HG03064 (cell line): Measurements from ENCODE around the gene KIF1B.
A peak's percentile ranks its signal among the peaks of the same experiment; 100 is the strongest.
"Not testable (repeated sequence)": the region's sequence is repeated elsewhere in the genome, so short reads cannot be mapped to it uniquely, and the experiment has no call there.

Experiments
- ATAC-seq: cut with Tn5 transposase; IDR thresholded peaks from one replicate; pipeline ENCODE4 v1.9.1; 2021; ENCODE audit warnings: low read depth; ENCODE audit not compliant: unreplicated experiment

The KIF1B gene

GRCh38 chr1:10419351-10419750, 209.0 kb downstream of the KIF1B start:
- no peak for ATAC-seq

DNA sequence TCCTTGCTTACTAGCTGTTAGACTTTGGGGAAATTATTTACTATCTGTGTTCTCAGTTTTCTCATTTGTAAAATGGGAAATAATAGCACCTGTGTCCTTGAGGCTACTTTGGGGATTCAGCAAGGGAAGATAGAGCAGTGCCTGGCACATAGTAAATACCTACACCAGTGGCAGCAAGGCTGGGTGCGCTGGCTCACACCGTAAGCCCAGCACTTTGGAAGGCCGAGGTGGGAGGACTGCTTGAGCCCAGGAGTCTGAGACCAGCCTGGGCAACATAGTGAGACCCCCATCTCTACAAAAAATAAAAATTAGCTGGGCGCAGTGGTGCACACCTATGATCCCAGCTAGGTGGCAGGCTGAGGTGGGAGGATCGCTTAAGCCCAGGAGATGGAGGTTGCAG, 211.3 kb downstream of the KIF1B start:
- ATAC-seq: no peak

DNA sequence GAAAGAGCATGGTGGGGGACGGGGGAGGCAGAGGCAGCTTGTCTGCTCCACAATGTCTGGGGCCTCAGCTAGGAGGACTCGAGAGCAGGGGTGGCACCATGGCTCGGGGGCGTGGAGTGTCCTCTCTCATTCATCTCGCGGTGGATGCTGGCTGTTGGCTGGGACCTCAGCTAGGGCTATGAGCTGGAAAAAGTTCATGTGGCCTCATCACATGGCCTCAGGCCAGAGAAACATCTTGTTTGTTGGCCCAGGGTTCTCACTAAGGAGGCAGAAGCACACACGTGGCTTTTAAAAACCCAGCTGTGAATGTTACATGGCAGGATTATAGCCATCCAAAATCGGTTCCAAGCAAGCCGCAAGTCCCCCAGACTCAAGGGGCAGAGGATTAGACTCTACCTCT, 213.7 kb downstream of the KIF1B start:
- ATAC-seq: no peak

DNA sequence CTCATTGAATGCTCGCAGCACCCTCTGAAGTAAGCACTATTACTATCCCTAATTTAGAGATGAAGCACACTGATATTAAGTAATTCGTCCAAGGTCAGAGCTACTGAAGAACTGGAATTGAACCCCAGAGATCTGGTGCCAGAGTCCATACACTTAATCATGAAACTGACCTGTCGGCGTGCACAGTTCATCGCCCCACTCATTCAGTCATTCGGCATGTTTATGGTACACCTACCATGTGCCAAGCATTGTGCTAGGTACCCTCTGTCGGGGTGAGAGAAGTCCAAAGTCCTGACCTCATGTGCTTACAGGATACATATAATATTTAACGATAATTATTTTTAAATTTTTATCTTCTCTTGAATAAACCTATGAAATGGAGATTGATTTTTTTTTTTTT, 214.3 kb downstream of the KIF1B start:
- ATAC-seq: no peak

DNA sequence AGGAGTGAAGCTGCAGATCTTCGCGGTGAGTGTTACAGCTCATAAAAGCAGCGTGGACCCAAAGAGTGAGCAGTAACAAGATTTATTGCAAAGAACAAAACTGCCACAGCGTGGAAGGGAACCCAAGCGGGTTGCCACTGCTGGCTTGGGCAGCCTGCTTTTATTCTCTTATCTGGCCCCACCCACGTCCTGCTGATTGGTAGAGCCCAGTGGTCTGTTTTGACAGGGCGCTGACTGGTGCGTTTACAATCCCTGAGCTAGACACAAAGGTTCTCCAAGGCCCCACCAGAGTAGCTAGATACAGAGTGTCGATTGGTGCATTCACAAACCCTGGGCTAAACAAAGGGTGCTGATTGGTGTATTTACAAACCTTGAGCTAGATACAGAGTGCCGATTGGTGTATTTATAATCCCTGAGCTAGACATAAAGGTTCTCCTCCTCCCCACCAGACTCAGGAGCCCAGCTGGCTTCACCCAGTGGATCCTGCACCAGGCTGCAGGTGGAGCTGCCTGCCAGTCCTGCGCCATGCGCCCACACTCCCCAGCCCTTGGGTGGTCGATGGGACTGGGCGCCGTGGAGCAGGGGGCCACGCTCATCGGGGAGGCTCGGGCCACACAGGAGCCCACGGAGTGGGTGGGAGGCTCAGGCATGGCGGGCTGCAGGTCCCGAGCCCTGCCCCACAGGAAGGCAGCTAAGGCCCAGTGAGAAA, 215.6 kb downstream of the KIF1B start:
- ATAC-seq: not testable (repeated sequence)

DNA sequence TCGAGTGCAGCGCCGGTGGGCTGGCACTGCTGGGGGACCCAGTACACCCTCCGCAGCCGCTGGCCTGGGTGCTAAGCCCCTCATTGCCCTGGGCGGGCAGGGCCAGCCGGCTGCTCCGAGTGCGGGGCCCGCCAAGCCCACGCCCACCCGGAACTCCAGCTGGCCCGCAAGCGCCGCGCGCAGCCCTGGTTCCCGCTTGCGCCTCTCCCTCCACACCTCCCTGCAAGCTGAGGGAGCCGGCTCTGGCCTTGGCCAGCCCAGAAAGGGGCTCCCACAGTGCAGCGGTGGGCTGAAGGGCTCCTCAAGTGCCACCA, 216.1 kb downstream of the KIF1B start:
- ATAC-seq: not testable (repeated sequence)

- ATAC-seq: no peak
Observed at GRCh38 chr1:10428984-10429383, 218.6 kb downstream of the KIF1B start.

DNA sequence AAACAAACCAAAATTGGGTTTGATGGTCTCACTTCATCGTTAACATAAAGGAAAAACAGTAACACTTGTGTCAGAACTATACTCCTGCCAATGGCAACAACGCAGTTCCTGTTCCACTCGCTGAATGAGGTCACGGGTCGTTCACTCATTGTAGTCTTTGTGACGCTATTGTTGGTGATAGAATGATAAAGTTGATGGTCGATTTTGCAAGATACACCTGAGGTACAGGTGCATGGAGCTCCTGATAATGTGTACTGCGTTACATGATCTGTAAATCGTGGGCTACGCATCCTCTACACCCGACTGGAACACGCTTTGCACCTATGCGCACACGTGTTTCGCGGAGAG, 219.5 kb downstream of the KIF1B start:
- no peak for ATAC-seq

DNA sequence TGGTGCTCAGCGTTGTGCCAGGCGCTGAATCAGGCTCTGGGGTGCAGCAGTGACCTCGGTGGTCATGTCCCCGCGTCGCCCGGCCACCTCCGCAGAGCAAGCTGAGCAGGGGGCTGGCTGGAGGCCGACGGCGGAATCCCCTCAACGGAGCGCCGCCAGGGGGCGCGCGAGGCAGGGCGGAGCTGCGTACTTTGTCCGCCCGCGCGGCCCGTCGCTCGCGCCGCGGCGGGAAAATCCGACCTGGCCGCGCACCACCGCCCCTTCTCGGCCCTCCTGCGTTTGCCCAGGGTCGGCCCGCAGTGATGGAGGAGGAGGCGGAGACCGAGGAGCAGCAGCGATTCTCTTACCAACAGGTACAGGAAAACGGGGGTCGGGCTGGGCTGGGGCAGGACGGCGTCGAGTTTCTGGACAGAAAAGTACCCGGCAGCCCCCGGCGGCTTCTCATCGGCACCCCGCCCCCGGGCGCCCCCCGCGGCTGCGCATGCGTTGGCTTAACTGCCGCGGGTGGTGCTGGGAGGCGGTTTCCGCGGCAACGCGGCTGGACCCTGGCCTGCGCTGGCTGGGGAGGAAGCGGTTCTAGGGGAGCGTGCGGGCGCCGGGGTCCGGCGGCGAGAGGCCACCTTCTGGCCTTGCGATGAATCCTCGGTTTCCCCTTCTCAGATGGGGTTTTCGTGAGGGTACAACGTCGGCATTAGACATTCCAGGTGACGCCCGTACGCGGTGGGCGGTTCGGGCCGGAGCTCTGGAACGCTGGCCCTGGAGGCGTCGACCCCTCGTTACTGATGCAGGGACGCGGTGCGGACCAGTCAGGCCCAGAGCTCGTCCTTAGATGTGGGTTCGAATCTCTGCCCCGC, 220.1 kb downstream of the KIF1B start, which contains the start of gene CENPS:
TSS of gene CENPS (plus strand) at position 218 of the 854 bp plus-strand sequence. CDS start at position 303, 85 bp downstream.
- peak; percentile 62 for ATAC-seq
